KMS-11 (cell line): Measurements from ENCODE around the gene PTMS.
A peak's percentile ranks its signal among the peaks of the same experiment; 100 is the strongest.

Experiments
- H2AFZ ChIP-seq: fragments of 200-600 bp; sonication (generic); 2 replicates; pipeline ENCODE4 v1.6.1; 2016; ENCODE audit warnings: antibody characterized with exemption, mixed run types, low read depth
- H3K27ac ChIP-seq: fragments of 200-600 bp; sonication (generic); 2 replicates; pipeline ENCODE4 v1.6.1; 2016; ENCODE audit warnings: mild to moderate bottlenecking, mixed run types
- H3K27me3 ChIP-seq: fragments of 200-600 bp; sonication (generic); 2 replicates; pipeline ENCODE4 v1.6.1; 2017; ENCODE audit warnings: mild to moderate bottlenecking, low read depth, mixed run types, moderate library complexity; ENCODE audit not compliant: insufficient read depth
- H3K36me3 ChIP-seq: fragments of 200-600 bp; sonication (generic); 2 replicates; pipeline ENCODE4 v1.6.1; 2017; ENCODE audit warnings: mild to moderate bottlenecking, mixed run types; ENCODE audit not compliant: insufficient read depth
- H3K4me1 ChIP-seq: fragments of 200-600 bp; sonication (generic); 2 replicates; pipeline ENCODE4 v1.6.1; 2016; ENCODE audit warnings: mild to moderate bottlenecking, low read depth, mixed run types; ENCODE audit not compliant: poor library complexity, severe bottlenecking
- H3K4me2 ChIP-seq: fragments of 200-600 bp; sonication (generic); 2 replicates; pipeline ENCODE4 v1.7.0; 2016; ENCODE audit warnings: mild to moderate bottlenecking, mixed run types
- H3K4me3 ChIP-seq: fragments of 200-600 bp; sonication (generic); IDR thresholded peaks from 2 replicates; pipeline ENCODE4 v1.6.1; 2017; ENCODE audit warnings: low read depth, low read length, mixed read lengths; ENCODE audit not compliant: insufficient read depth
- H3K79me2 ChIP-seq: fragments of 200-600 bp; sonication (generic); 2 replicates; pipeline ENCODE4 v1.6.1; 2016; ENCODE audit warnings: low read depth, mixed run types; ENCODE audit not compliant: insufficient read depth
- H3K9ac ChIP-seq: fragments of 200-600 bp; sonication (generic); 2 replicates; pipeline ENCODE4 v1.6.1; 2016; ENCODE audit warnings: mild to moderate bottlenecking, mixed run types
- H4K20me1 ChIP-seq: fragments of 200-600 bp; sonication (generic); 2 replicates; pipeline ENCODE4 v1.6.1; 2016; ENCODE audit warnings: mild to moderate bottlenecking, mixed run types; ENCODE audit not compliant: insufficient read depth
- CTCF ChIP-seq: fragments of 200-600 bp; sonication (generic); conservative IDR thresholded peaks from 2 replicates; pipeline ENCODE4 v1.6.1; 2017; ENCODE audit warnings: low read depth, mild to moderate bottlenecking, antibody characterized with exemption, low read length, moderate library complexity, mixed read lengths

The PTMS gene

GRCh38 chr12:6780573-6780972 lies 14.4 kb downstream of the PTMS start:
- Histone ChIP-seq H3K4me3 (no peak overlapping the region), H3K4me1 (peaks cover 33% of the 10 kb centered on the region), H3K79me2 (no peaks in the 10 kb centered on the region), H3K27me3 (no peaks in the 10 kb centered on the region), H3K27ac (no peak overlapping the region), H2AFZ (no peak overlapping the region), H3K4me2 (no peak overlapping the region), H3K36me3 (no peaks in the 10 kb centered on the region), H3K9ac (no peak overlapping the region), H4K20me1 (no peaks in the 10 kb centered on the region)
- TF ChIP-seq CTCF, result no peak

GRCh38 chr12:6782119-6782518 lies 16.0 kb downstream of the PTMS start:
- no peak overlapping the region for H2AFZ ChIP-seq
- H4K20me1 ChIP-seq, result no peaks in the 10 kb centered on the region
- H3K9ac ChIP-seq, result no peak overlapping the region

GRCh38 chr12:6782850-6783566 lies 16.8 kb downstream of the PTMS start:
- no peaks in the 10 kb centered on the region for H3K27me3 ChIP-seq

More at GRCh38 chr12:6782119-6782518, 16.0 kb downstream of the PTMS start:
- no peak for TF ChIP-seq CTCF
- Histone ChIP-seq H3K79me2 (no peaks in the 10 kb centered on the region), H3K27me3 (no peaks in the 10 kb centered on the region), H3K4me2 (no peak overlapping the region), H3K4me3 (no peak overlapping the region), H3K36me3 (no peaks in the 10 kb centered on the region), H3K27ac (no peak overlapping the region), H3K4me1 (peaks cover 29% of the 10 kb centered on the region)

GRCh38 chr12:6783828-6784227 lies 17.7 kb downstream of the PTMS start:
- Histone ChIP-seq H3K9ac (no peak overlapping the region), H4K20me1 (no peaks in the 10 kb centered on the region), H3K27me3 (no peaks in the 10 kb centered on the region), H3K4me2 (0 out of 2 replicates have a peak overlapping the region, but pooled peaks have one; percentile 17), H3K4me1 (peaks cover 22% of the 10 kb centered on the region), H3K79me2 (no peaks in the 10 kb centered on the region), H3K36me3 (no peaks in the 10 kb centered on the region), H3K4me3 (no peak overlapping the region), H3K27ac (no peak overlapping the region), H2AFZ (peak overlapping the region; percentile 22; the same call in 1 of the 2 replicates)
- no peak for TF ChIP-seq CTCF

More at GRCh38 chr12:6782850-6783566, 16.8 kb downstream of the PTMS start:
- no peak for TF ChIP-seq CTCF
- Histone ChIP-seq H3K4me1 (peaks cover 28% of the 10 kb centered on the region), H3K4me3 (no peak overlapping the region), H3K36me3 (no peaks in the 10 kb centered on the region), H3K9ac (no peak overlapping the region), H4K20me1 (no peaks in the 10 kb centered on the region), H3K27ac (peak overlapping the region; percentile 42; the same call in 1 of the 2 replicates), H3K79me2 (no peaks in the 10 kb centered on the region), H2AFZ (peak overlapping the region; percentile 22; the same call in 1 of the 2 replicates), H3K4me2 (0 out of 2 replicates have a peak overlapping the region, but pooled peaks have one; percentile 17)
